Adipose tissue (tissue), 3 donors: ENCODE data around the gene TNFRSF14. TPM values are rescaled to one million over a fixed set of nuclear protein-coding genes. Genes with fewer than 3 reads are reported as not detected.
"Not testable (repeated sequence)": the region's sequence is repeated elsewhere in the genome, so short reads cannot be mapped to it uniquely, and the experiment has no call there.

Experiments
- H3K27ac ChIP-seq: one replicate; pipeline ENCODE4 v1.5.1; 2013; ENCODE audit warnings: low read depth, low read length
- WGBS, 3 donors: extraction: QIAGEN DNeasy Blood & Tissue Kit; methylation state at CpG; one replicate each; pipeline ENCODE4 v1.1.7; 2013; 5-methylcytosine and 5-hydroxymethylcytosine counted together
- polyA plus RNA-seq, 3 donors: library from polyadenylated mRNA; stranded (reverse); fragments of 200-250 nt; gene quantifications; one replicate each; pipeline ENCODE4 v1.2.3, GENCODE V29; 2013
- donor health status: healthy with polysubstance abuse.
- donor health status: Bipolar disorder and iron deficiency.
- donor health status: healthy.

Gene TNFRSF14
- polyA plus RNA-seq, 3 donors = 21.8 to 92.2 (median 46.4) TPM

GRCh38 chr1:2575801-2576663 lies 19.9 kb downstream of the TNFRSF14 start:
- WGBS, 3 donors = 45 to 72% (median 64%) methylated on average over 23 of the region's 23 CpGs
- no peak overlapping the region for H3K27ac ChIP-seq

GRCh38 chr1:2577565-2578075 lies 21.4 kb downstream of the TNFRSF14 start:
- WGBS, 3 donors = 58 to 74% (median 61%) methylated on average over 16 to 21 of the region's 23 CpGs
- H3K27ac ChIP-seq = not testable (repeated sequence)

GRCh38 chr1:2578758-2579118 lies 22.6 kb downstream of the TNFRSF14 start:
- H3K27ac ChIP-seq = no peak overlapping the region
- WGBS, 3 donors = 49 to 62% (median 49%) methylated on average over 4 of the region's 4 CpGs

GRCh38 chr1:2580691-2581090 lies 24.5 kb downstream of the TNFRSF14 start:
- 66 to 95% (median 91%) methylated on average over 10 of the region's 10 CpGs for WGBS, 3 donors

GRCh38 chr1:2582391-2582790 lies 26.2 kb downstream of the TNFRSF14 start:
- WGBS, 3 donors = 70 to 73% (median 73%) methylated on average over 7 of the region's 7 CpGs
- H3K27ac ChIP-seq = no peak overlapping the region

More at GRCh38 chr1:2580691-2581090, 24.5 kb downstream of the TNFRSF14 start:
- no peak overlapping the region for H3K27ac ChIP-seq

- H3K27ac ChIP-seq = no peak overlapping the region
- WGBS, 3 donors = 60 to 72% (median 72%) methylated on average over 5 of the region's 5 CpGs
Observed at GRCh38 chr1:2583331-2583791, 27.2 kb downstream of the TNFRSF14 start.

- H3K27ac ChIP-seq = no peak overlapping the region
- 26 to 68% (median 61%) methylated on average over 14 of the region's 14 CpGs for WGBS, 3 donors
Observed at GRCh38 chr1:2583871-2584351, 27.7 kb downstream of the TNFRSF14 start.

GRCh38 chr1:2584686-2585317 lies 28.6 kb downstream of the TNFRSF14 start:
- 31 to 50% (median 37%) methylated on average over 12 of the region's 12 CpGs for WGBS, 3 donors
- no peak overlapping the region for H3K27ac ChIP-seq

GRCh38 chr1:2585318-2586092 lies 29.3 kb downstream of the TNFRSF14 start:
- H3K27ac ChIP-seq = peak overlapping the region; percentile 86
- WGBS, 3 donors = 0 to 2% (median 1%) methylated on average over 28 of the region's 28 CpGs

- 0 to 2% (median 1%) methylated on average over 88 to 107 of the region's 107 CpGs for WGBS, 3 donors
- peak within 1 kb of the TSS; percentile 86 for H3K27ac ChIP-seq
Observed at GRCh38 chr1:2586154-2587070, 30.2 kb downstream of the TNFRSF14 start, which contains the start of gene PRXL2B. Gene PRXL2B, plus strand, starts transcription at chr1:2586777. Its CDS starts 109 bp downstream, at chr1:2586886.

- no peak overlapping the region for H3K27ac ChIP-seq
- WGBS, 3 donors = 10 to 12% (median 11%) methylated on average over 50 to 52 of the region's 52 CpGs
Observed at GRCh38 chr1:2587071-2587859, 31.1 kb downstream of the TNFRSF14 start.

- 91 to 94% (median 91%) methylated on average over 19 of the region's 19 CpGs for WGBS, 3 donors
- H3K27ac ChIP-seq = no peak overlapping the region
Observed at GRCh38 chr1:2587860-2588571, 31.8 kb downstream of the TNFRSF14 start.

- 82 to 95% (median 82%) methylated on average over 19 to 23 of the region's 23 CpGs for WGBS, 3 donors
- no peak overlapping the region for H3K27ac ChIP-seq
Observed at GRCh38 chr1:2588661-2589430, 32.7 kb downstream of the TNFRSF14 start.

GRCh38 chr1:2589431-2590232 lies 33.5 kb downstream of the TNFRSF14 start:
- WGBS, 3 donors = 92 to 95% (median 93%) methylated on average over 25 of the region's 25 CpGs
- H3K27ac ChIP-seq = no peak overlapping the region
